Mesothelial cell of epicardium (in vitro differentiated cells): ENCODE data around the gene TXNDC2. TPM values are rescaled to one million over a fixed set of nuclear protein-coding genes. Genes with fewer than 3 reads are reported as not detected.
A peak's percentile ranks its signal among the peaks of the same experiment; 100 is the strongest.

Experiments used
- DNase-seq, 2 experiments: peaks; one replicate each; pipeline ENCODE4 v3.0.0; 2021; ENCODE audit warnings: low spot score in 2 of 2; ENCODE audit not compliant: unreplicated experiment in 2 of 2
- H3K27ac Mint-ChIP-seq: 2 replicates; pipeline ENCODE4 v1.8.0; 2021; ENCODE audit warnings: mixed read lengths
- H3K27me3 Mint-ChIP-seq: 2 replicates; pipeline ENCODE4 v1.8.0; 2021; ENCODE audit warnings: low read depth, mixed read lengths
- H3K36me3 Mint-ChIP-seq: 2 replicates; pipeline ENCODE4 v1.8.0; 2021; ENCODE audit warnings: mixed read lengths
- H3K4me1 Mint-ChIP-seq: 2 replicates; pipeline ENCODE4 v1.8.0; 2021; ENCODE audit warnings: mixed read lengths
- H3K4me3 Mint-ChIP-seq: 2 replicates; pipeline ENCODE4 v1.8.0; 2021; ENCODE audit warnings: mild to moderate bottlenecking, moderate library complexity, mixed read lengths
- H3K9me3 Mint-ChIP-seq: 2 replicates; pipeline ENCODE4 v1.8.0; 2021; ENCODE audit warnings: mixed read lengths
- total RNA-seq: library from RNA; stranded (reverse); gene quantifications from 3 replicates; pipeline ENCODE4 v1.2.1, GENCODE V29; 2021
- TF ChIP-seq, protein P1 (sequence below): fragments of 200-600 bp; sonication (generic); IDR thresholded peaks from one replicate; pipeline ENCODE4 v1.5.0; 2021; ENCODE audit warnings: antibody characterized with exemption; ENCODE audit not compliant: unreplicated experiment

Gene TXNDC2
- total RNA-seq, 1 donor from 2014 or later, result not detected

DNA sequence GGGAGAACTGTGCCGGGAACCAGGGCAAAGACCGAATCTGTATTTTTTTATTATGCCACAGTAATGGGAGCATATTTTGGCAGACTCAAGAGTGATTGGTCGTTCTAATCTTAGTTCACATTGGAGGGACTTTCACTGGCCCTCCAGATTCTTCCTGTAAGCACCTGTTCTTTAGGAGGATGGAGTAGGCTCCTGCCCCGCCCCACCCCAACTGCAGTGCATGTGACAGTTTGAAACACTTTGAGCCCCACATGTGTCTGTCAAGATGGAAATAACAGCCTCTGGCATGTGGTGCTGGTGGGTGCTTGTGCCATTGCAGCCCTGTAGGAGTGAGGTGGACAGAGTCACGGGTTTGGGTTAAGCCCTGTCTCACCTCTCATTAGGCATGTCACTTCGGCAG lies 43.3 kb upstream of the TXNDC2 start:
- Mint-ChIP-seq H3K9me3 (no peaks in the 10 kb centered on the region), H3K27me3 (peaks cover 2% of the 10 kb centered on the region), H3K27ac (no peak overlapping the region), H3K4me3 (no peak overlapping the region), H3K4me1 (peaks cover 51% of the 10 kb centered on the region), H3K36me3 (no peaks in the 10 kb centered on the region)
- no peak for DNase-seq
- TF ChIP-seq, protein P1, sequence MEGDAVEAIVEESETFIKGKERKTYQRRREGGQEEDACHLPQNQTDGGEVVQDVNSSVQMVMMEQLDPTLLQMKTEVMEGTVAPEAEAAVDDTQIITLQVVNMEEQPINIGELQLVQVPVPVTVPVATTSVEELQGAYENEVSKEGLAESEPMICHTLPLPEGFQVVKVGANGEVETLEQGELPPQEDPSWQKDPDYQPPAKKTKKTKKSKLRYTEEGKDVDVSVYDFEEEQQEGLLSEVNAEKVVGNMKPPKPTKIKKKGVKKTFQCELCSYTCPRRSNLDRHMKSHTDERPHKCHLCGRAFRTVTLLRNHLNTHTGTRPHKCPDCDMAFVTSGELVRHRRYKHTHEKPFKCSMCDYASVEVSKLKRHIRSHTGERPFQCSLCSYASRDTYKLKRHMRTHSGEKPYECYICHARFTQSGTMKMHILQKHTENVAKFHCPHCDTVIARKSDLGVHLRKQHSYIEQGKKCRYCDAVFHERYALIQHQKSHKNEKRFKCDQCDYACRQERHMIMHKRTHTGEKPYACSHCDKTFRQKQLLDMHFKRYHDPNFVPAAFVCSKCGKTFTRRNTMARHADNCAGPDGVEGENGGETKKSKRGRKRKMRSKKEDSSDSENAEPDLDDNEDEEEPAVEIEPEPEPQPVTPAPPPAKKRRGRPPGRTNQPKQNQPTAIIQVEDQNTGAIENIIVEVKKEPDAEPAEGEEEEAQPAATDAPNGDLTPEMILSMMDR, result no peak

DNA sequence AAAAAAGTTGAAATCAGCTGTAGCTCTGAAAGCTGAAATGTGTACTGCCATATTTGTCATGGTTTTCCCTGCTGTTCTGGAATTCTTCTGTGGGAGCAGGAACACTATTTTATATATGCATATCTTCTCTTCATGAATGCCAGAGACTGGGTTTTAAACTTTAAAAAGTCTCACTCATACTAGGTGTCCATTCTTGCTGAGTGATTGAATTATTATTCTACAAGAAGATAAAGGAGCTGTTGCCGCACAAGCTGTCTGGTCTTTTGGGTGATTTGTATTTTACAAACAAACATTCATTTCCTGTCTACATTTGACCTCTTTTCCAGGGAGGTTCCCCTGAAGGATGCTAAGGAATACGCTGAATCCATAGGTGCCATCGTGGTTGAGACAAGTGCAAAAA lies 40.5 kb upstream of the TXNDC2 start:
- H3K9me3 Mint-ChIP-seq, result no peaks in the 10 kb centered on the region
- H3K4me3 Mint-ChIP-seq, result no peak overlapping the region
- no peak overlapping the region for H3K27ac Mint-ChIP-seq
- TF ChIP-seq, protein P1, result no peak
- H3K27me3 Mint-ChIP-seq, result no peaks in the 10 kb centered on the region
- DNase-seq, result no peak
- H3K36me3 Mint-ChIP-seq, result peaks cover 6% of the 10 kb centered on the region
- peaks cover 40% of the 10 kb centered on the region for H3K4me1 Mint-ChIP-seq

DNA sequence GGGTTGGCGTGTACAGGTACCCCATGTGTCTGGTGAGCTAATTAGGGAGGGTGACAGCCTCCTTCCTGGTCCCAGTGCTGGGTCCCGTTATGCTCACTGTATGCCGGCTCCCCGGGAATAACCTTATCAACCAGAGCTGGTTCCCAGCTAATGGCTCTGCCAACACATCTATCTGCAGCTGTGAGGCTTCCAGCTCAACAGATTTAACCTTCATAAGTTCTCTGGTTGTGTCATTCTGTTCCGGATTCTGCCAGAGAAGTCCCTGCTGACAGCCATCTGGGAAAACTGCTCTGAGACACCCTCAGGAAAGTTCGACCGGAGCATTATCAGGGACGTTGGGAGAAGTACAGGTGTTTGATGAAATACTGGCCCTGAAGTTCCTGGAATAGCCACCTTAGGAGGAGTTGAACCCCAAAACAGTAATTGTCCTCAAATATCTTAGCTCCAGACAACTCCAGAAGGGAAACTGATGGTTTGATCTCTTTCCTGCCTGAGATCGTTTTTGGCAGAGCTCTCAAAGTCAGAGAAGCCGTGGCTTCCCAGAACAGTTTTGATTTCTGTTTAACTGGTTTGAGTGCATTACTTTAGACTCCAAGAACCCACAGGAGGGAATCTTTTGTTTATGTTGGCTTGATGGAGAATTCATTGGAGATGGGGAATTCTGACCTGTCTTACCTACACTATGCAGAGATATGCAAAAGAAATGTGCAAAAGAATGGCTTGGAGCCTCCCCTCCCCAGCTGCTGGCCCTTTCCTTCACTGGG lies 39.4 kb upstream of the TXNDC2 start:
- Mint-ChIP-seq H3K4me1 (peaks cover 39% of the 10 kb centered on the region), H3K4me3 (no peak overlapping the region), H3K27me3 (no peaks in the 10 kb centered on the region), H3K36me3 (peaks cover 6% of the 10 kb centered on the region), H3K9me3 (no peaks in the 10 kb centered on the region), H3K27ac (peak overlapping the region; percentile 12)
- TF ChIP-seq, protein P1, result no peak
- no peak for DNase-seq

DNA sequence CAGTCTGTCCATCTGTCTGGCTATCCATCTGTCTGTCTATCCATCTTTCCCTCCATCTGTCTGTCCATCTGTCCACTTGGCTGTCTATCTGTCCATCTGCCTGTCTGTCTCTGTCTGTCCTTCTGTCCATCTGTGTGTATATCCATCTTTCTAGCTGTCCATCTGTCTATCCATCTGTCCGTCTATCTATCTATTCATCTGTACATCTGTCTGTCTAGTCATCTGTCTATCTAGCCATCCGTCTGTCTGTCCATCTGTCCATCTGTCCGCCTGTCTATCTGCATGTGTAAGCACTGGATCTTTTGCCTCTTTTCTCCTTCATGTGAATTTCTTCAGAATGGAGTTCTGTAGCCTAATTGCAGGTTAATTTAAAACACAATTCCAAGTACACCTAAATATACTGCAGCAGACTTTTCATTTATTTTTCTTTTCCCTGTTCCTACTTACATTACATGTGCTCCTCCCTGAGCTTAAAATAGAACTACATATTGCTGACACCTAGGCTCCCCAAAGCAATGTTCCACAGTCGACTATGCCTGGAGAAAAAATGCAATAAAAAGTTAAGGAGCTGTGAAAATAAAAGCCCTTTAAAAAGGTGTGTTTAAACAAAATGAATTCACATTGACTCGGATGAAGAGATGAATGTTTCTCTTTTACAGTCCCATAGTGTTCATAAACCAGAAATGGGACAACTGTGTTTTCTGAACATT lies 37.4 kb upstream of the TXNDC2 start:
- TF ChIP-seq, protein P1, result no peak
- peaks cover 39% of the 10 kb centered on the region for H3K4me1 Mint-ChIP-seq

DNA sequence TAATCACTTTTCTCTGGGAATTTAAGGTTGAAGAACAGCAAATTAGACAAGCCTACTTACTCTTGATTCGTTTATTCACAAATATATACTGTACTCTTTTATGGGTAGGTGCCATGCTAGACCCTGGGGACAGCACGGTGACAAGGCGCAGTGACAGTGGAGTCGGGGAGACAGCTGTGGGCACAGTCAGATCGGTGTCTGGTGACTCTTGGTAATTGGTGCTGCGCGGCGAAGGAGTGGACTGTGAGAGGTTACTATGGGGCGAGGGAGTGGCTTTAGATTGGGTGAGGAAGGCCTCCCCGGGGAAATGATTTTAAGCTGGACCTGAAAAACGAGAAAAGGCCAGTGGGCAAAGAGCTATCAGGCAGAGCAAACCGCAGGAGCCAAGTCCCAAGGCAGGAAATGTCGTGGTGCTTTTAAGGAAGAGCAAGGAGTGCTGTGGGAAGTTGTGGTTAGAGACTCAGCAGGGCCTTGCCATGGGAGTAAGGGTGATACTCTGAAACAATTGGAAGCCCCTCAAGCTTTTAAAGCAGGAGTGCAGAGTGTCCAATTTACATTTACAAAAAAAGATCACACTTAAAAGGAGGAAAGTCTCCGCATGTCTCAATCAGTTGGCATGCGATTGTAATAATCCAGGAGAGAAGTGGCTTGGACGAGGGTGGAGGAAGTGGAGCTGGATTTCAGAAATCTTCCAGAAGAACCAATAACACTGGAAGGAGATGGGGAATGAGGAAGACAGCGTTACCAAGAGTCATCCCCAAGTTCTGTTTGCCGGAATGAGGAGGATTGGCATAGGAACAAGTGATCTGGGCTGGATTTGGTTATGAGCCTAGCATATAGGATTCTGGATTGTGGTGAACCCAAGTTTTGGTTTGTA lies 36.1 kb upstream of the TXNDC2 start:
- DNase-seq, result no peak
- Mint-ChIP-seq H3K27ac (no peak overlapping the region), H3K27me3 (no peaks in the 10 kb centered on the region), H3K36me3 (peaks cover 11% of the 10 kb centered on the region), H3K9me3 (no peaks in the 10 kb centered on the region), H3K4me1 (peaks cover 35% of the 10 kb centered on the region), H3K4me3 (no peak overlapping the region)
- TF ChIP-seq, protein P1, result no peak

More for the DNA sequence above, 37.4 kb upstream of the TXNDC2 start:
- Mint-ChIP-seq H3K36me3 (peaks cover 8% of the 10 kb centered on the region), H3K4me3 (no peak overlapping the region), H3K27ac (no peak overlapping the region), H3K27me3 (no peaks in the 10 kb centered on the region), H3K9me3 (no peaks in the 10 kb centered on the region)
- DNase-seq, result no peak
